Measurements from ENCODE around the gene AATK.

AATK gene

DNA sequence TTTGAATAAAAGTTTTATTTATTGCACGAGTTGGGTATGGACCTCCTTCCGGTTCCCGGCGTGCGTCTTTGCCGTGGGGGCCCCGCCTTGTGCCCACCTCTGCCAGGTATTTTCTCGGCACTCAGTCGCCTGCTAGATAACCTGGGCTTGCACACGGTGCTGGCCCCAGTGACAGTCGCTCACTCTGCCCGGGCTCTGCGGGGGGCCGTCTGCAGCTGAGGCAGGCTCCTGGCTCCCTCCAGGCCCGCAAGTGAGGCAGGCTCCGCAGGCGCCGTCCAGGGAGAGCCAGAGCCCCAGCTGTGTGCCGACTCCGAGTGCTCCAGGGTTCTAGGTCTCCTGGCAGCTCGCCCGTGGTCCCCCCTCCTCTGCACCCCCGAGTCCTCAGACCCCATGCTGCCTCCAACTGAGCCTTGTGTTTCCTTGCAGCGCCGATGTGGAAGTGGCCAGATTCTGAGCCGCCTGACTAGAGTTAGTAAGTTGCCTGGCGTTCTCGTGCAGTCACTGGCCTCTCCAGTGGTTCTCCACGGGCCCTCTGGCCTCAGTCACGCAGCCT is 55.5 kb downstream of the AATK start:
- DNase-seq, result no peak

DNA sequence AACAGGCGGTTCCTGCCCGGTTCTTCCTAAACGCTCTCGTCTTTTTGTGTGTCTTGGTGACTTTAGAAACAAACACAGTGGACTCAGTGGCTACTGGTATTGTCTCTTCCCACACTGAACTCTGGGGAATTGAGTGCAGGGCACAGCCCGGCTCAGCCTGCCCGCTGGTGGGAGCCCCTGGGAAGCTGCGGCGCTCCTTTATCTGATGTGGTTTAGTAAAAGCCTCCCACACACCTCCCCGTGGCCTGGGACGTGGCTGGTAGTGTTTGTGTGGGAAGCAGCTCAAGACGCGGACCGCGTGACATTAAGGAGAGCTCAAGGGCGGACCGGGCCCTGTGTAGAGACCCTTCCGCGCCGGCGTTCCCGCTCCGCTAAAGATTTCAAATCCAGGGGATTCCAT is 56.1 kb downstream of the AATK start:
- no peak for DNase-seq

- DNase-seq, result no peak
Observed at GRCh38 chr17:81108220-81108619, 57.8 kb downstream of the AATK start.

- no peak for DNase-seq
Observed at GRCh38 chr17:81106716-81107115, 59.3 kb downstream of the AATK start.

DNA sequence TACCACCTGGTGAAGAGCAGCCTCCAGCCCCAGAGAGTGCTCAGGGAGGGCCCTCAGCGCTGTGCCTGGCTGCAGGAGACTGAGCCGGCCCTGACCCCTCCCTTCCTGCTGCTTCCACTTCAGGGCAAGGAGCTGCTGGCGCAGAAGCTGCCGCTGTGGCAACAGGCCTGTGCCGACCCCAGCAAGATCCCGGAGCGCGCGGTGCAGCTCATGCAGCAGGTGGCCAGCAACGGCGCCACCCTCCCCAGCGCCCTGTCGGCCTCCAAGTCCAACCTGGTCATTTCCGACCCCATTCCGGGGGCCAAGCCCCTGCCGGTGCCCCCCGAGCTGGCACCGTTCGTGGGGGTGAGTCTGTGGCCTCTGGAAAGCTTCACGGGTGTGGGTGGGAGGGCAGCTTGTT is 62.6 kb downstream of the AATK start:
- DNase-seq, result no peak

DNA sequence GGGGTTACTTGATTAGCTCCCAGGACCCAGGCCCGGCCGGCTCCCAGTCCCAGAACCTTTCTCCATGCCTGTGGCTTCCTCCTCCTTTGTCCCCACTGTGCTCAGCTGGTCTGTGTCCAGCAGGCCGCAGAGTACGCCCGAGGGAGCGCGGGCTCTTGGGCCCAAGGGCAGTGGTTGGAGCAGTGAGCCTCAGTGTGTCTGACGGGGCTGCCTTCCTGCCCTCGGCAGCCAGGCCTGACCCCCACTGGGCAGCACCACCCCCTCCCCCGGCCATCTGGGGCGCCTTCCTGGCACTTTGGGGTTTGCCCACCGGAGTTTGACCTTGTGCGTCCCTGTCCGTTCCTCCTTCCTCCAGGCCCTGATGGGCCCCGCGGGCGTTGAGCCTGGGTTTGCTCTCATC is 63.2 kb downstream of the AATK start:
- DNase-seq, result no peak

DNA sequence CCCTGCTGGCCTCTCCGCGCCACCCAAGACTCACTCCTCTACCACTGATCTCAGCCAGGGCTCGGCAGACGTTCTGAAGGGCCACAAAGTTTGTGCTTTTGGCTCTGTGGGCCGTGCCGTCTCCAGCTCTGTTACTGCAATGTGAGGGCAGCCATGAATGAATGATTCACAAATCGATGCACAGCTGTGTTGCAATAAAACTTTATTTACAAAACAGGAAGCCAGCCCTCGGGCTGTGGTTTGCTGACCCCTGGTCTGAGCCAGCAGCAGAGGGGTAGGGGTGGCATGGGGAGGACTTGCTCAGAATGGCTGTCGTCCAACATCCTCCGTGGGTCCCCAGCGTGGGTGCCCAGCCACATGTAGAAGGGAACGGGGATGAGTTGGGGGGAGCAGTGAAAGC is 63.7 kb downstream of the AATK start:
- DNase-seq, result peak in 1 of 4 experiments; percentile 33

- peak; percentile 91 to 95 (median 94) for DNase-seq
Observed at GRCh38 chr17:81101614-81102306, 64.3 kb downstream of the AATK start.

GRCh38 chr17:81100668-81101067 is 65.4 kb downstream of the AATK start:
- DNase-seq, result no peak

DNA sequence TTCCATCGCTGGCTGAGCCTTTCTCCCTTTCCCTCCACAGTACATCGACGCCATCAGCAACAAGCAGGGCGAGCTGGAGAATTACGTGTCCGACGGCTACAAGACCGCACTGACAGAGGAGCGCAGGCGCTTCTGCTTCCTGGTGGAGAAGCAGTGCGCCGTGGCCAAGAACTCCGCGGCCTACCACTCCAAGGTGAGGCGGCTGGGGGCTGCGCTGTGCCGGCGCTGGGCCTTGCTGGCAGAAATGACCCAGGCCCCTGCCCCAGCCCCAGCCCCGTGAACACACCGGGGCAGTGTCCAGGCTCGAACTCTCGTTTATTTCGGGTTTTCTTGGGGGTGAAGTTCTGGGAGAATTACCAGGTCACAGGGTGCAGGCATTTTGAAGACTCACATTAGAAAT is 66.1 kb downstream of the AATK start:
- DNase-seq, result no peak

DNA sequence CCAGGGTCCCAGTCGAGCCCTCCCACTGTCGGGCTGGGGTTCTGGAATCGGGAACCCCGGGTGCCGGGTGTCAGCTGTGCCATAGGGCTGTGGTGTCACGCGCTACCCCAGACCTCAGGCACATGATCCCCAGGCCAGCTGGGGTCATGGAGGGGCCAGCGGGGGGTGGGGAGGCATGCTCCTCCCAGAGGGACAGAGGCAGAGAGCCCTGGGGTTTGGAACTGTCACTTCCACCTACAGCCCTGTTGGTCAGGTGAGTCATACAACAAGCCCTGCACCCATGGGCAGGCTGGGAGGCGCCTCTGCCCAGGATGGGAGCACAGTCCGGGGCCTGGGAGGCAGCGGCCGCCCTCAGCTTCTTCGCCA is 68.1 kb downstream of the AATK start:
- peak; percentile 88 to 94 (median 92) for DNase-seq

DNA sequence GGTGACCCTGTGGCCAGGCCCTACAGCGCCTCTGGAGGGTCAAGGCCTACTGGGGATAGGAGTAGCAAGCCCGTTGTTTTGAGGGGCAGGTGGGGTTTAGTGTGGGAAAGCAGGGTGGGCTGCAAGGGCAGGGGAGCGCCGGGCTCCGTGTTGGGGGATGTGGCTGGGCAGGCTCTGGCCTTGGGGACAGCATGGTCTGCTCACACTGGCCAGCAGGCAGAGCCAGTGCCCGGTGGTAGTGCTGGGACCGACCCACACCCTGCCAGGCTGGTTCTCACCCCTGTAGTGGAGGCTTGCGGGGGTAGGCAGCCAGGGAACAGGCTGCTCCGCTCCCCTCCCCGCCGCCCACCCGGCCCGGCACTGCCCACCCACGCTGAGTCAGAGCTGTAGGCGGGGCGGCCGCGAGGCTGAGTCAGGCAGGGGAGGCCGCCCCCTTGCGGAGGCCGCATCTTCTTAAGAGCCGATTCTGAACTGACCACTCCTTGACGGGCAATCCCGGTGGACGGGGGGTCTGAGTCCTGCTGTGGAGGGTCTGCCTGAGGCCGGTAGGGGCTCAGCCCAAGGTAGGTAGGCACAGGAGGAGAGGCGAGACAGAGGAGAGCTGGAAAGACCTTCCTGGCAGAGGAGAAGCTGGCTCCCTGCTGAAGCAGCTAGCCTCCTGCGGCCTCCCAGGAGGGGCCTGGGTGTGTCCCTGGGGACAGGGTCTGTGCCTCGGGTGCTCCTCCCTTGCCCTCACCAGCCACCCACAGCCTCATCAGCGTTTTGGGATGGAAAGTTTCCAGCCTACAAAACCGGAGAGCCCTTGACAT is 68.7 kb downstream of the AATK start:
- peak; percentile 75 to 91 (median 83) for DNase-seq

- no peak for DNase-seq
Observed at GRCh38 chr17:81096741-81097133, 69.3 kb downstream of the AATK start.

DNA sequence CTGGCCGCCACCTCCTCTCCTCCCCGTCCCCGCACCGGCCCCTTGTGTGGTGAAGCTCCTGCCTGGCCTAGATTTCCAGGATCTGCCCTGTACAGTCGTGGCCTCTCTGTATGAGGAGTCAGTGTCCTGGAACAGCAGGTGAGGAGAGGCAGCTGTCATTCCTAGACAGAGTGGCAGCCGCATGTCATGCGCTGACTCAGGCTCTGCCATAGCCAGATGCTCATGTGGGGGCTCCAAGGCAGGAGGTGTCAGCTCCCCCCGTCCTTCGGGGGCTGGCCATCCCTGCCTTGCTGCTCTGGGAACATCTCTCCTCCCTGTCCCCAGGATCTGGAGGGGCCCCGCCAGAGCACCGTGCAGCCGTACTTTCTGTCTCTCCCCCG is 70.6 kb downstream of the AATK start:
- DNase-seq, result peak in 1 of 4 experiments; percentile 42

GRCh38 chr17:81094509-81095382 is 71.3 kb downstream of the AATK start:
- DNase-seq, result peak; percentile 79 to 90 (median 84)

DNA sequence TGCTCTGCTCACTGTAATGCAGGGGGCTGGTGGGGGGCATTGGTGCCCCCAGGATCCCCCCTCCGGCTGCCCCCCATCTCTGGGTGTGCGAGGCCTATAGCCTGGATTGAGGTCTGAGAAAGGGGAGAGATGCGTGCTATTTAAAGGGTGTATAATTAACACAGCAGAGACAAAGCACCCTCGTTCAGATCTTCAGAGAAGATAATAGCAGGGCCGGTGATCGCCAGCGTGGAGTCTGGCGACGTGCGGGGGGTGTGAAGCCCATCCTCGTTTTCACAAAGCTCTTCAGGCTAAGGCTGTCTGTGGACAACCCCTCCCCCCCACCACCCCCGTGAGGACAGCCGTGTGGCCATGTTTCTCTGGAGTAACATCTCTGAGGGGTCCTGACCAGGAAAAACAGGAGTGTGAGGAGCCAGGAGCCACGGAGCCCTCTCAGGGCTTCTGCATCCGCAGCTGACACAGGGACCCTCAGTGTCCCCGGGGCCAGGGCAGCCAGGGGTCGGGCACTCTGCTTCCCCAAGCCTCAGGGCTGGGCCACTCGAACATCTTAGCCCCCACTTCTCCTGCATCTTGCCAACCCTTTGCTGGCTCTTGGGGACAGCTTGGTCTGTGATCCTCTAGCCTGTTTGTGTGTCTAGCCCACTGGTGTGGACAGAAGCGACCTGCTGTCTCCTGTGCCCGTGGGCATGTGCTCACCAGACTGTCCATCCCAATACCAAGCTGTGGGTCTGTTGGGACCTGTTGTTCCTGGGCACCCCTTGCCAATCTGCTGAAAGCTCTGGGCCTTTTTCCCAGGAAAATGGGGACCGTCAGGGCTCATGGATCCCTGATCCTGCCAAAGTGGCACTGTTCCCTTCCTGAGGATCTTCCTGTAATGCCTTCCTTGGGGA is 72.2 kb downstream of the AATK start:
- no peak for DNase-seq

DNA sequence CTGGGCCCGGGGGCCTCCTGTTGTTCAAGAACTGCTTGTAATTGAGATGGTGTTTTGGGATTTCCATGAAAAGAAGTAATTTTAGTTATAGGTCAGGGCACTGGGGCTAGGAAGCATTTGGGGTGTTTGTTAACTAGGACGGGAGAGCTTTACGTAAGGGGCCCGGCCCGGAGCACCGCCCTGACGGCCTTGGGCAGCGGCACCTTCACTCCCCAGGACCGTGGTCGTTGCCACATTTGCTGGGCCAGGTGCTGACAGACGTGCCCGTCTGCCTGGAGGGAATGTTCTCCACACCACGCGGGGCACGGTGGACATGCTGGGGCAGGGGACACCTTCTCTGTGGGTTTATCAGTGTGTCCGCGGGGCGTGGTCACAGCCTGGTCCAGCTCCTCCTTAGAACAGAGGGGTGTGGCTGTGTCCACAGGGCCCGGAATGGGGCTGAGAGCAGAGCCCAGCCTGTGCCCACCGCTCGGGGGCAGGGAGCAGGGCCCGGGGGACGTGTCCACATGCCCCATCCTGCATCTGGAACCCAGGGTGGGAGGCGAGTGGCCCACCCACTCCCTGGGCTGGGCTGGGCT is 73.4 kb downstream of the AATK start:
- DNase-seq, result no peak

- no peak for DNase-seq
Observed at GRCh38 chr17:81091774-81092517, 74.1 kb downstream of the AATK start.

GRCh38 chr17:81091154-81091553 is 74.9 kb downstream of the AATK start:
- DNase-seq, result no peak

- DNase-seq, result peak; percentile 86 to 94 (median 92)
Observed at GRCh38 chr17:81090361-81091136, 75.5 kb downstream of the AATK start.

All from suppressor macrophage (primary cell).